CD4-positive, alpha-beta T cell treated with Interleukin-15 for 1 hour (primary cell): ENCODE results near the gene REV3L.

Source experiments
- DNase-seq: peaks from one replicate; pipeline ENCODE4 v3.0.0-alpha.2; 2020

The REV3L gene

DNA sequence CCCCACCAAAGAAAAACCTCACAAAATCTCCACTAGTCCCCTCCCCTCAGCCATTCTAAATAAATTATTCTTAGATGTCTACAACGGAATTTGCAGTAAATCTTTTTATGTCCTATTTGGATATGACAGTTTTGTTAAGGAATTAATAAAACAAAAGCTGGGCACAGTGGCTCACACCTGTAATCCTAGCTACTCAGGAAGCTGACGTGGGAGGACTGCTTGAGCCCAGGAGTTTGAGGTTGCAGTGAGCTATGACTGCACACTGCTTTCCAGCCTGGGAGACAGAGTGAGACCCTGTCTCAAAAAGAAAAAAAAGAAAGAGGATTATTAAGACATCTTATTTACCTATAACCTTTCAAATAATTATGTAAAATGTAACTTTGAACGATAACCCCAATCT is 230.3 kb downstream of the REV3L start:
- no peak for DNase-seq

DNA sequence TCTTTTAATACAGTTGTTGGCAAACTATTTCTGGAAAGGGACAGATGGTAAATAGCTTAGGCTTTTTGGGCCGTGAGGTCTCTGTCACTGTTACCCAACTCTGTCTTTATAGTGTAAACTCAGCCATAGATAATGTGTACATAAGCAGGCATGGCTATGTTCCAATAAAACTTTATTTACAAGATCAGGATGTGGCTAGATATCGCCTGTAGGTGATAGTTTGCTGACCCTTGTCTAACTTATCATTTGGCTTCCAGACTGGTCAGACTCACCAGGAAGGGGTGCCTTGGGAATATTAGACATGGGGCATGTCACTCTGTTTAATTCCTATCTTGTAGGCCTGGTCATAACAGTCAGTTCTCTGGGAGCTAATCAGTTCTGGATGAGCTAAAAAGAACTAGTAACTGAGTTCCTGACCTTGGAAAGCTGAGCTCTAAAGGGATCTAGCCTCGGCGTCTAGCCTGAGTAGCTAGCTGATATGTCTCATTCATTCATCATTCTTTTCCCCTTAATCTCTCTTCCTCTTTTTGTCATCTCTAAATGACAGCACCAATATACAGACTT is 232.1 kb downstream of the REV3L start:
- no peak for DNase-seq
